Nephron (organoid): ENCODE data around the gene CASP3.

ENCODE experiments used
- H3K27ac Mint-ChIP-seq, 3 experiments: 2 replicates each; pipeline ENCODE4 v1.8.0; 2020; ENCODE audit warnings: mixed read lengths in 3 of 3, mild to moderate bottlenecking in 2 of 3, moderate library complexity in 1 of 3
- H3K27me3 Mint-ChIP-seq: 2 replicates; pipeline ENCODE4 v1.8.0; 2021; ENCODE audit warnings: low read depth, mild to moderate bottlenecking, moderate library complexity, mixed read lengths
- H3K36me3 Mint-ChIP-seq: 2 replicates; pipeline ENCODE4 v1.8.0; 2020; ENCODE audit warnings: low read depth, mixed read lengths
- H3K4me1 Mint-ChIP-seq: 2 replicates; pipeline ENCODE4 v1.8.0; 2020; ENCODE audit warnings: mixed read lengths
- H3K4me3 Mint-ChIP-seq, 3 experiments: 2 replicates each; pipeline ENCODE4 v1.8.0; 2020; ENCODE audit warnings: mild to moderate bottlenecking in 3 of 3, mixed read lengths in 3 of 3, moderate library complexity in 2 of 3
- H3K9me3 Mint-ChIP-seq: 2 replicates; pipeline ENCODE4 v1.8.0; 2020; ENCODE audit warnings: mixed read lengths
- TF ChIP-seq, protein P1 (sequence below), 3 experiments: fragments of 200-600 bp; sonication (generic); IDR thresholded peaks; one replicate each; pipeline ENCODE4 v1.5.0; 2021; ENCODE audit warnings: antibody characterized with exemption in 3 of 3; ENCODE audit not compliant: unreplicated experiment in 3 of 3

CASP3 gene

DNA sequence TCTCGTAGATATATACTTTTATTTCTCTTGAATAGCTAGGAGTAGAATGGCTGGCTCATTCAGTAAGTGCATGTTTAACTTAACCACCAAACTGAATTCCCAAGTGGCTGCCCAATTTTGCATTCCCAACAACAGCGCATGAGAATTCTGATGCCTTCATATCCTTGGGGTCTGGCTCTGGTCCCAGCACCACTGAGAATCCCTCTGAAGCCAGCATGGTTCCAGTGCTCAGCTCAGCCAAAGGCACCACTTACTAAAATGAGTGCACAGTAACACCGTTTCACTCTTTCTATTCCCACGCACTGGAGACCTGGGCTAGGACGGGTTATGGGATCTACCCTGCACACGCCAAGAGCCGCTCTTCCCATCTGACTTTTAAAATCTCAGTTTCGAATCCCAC lies 60.4 kb downstream of the CASP3 start:
- TF ChIP-seq, protein P1, sequence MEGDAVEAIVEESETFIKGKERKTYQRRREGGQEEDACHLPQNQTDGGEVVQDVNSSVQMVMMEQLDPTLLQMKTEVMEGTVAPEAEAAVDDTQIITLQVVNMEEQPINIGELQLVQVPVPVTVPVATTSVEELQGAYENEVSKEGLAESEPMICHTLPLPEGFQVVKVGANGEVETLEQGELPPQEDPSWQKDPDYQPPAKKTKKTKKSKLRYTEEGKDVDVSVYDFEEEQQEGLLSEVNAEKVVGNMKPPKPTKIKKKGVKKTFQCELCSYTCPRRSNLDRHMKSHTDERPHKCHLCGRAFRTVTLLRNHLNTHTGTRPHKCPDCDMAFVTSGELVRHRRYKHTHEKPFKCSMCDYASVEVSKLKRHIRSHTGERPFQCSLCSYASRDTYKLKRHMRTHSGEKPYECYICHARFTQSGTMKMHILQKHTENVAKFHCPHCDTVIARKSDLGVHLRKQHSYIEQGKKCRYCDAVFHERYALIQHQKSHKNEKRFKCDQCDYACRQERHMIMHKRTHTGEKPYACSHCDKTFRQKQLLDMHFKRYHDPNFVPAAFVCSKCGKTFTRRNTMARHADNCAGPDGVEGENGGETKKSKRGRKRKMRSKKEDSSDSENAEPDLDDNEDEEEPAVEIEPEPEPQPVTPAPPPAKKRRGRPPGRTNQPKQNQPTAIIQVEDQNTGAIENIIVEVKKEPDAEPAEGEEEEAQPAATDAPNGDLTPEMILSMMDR (IDR thresholded peaks at IDR 0.05; ENCODE audit: unreplicated experiment in 3 of 3) = no peak
- H3K9me3 Mint-ChIP-seq = peaks cover 3% of the 10 kb centered on the region
- H3K4me3 Mint-ChIP-seq = no peak overlapping the region
- peaks cover 3% of the 10 kb centered on the region for H3K27me3 Mint-ChIP-seq
- H3K4me1 Mint-ChIP-seq = peaks cover 5% of the 10 kb centered on the region
- no peaks in the 10 kb centered on the region for H3K36me3 Mint-ChIP-seq
- H3K27ac Mint-ChIP-seq = no peak overlapping the region

DNA sequence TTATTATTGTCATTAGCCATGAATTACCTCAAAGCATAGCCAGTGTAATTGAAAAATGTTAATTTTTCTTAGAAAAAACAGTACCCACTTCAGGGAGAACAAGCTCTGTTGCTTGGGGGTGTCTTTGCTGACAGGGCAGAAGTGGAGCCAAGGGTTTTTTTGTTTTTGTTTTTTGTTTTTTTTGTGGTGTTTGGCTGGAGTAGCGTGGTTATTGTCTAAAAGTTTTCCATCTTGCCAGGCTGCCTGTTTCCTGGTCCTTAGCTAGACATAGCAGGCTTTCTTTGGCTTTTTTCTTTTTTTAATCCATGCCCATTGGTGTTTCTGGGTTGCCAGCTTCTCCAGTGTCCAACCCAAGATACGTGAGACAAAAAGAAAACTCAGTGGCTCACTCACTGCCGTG lies 61.5 kb downstream of the CASP3 start:
- Mint-ChIP-seq H3K36me3 (no peaks in the 10 kb centered on the region), H3K27me3 (peaks cover 3% of the 10 kb centered on the region), H3K4me3 (no peak overlapping the region), H3K9me3 (no peaks in the 10 kb centered on the region), H3K27ac (no peak overlapping the region), H3K4me1 (no peaks in the 10 kb centered on the region)
- TF ChIP-seq, protein P1 (IDR thresholded peaks at IDR 0.05; ENCODE audit: unreplicated experiment in 3 of 3) = no peak

- Mint-ChIP-seq H3K9me3 (no peaks in the 10 kb centered on the region), H3K27ac (no peak overlapping the region), H3K4me1 (no peaks in the 10 kb centered on the region), H3K36me3 (no peaks in the 10 kb centered on the region), H3K4me3 (no peak overlapping the region), H3K27me3 (peaks cover 3% of the 10 kb centered on the region)
- TF ChIP-seq, protein P1 (IDR thresholded peaks at IDR 0.05; ENCODE audit: unreplicated experiment in 3 of 3) = no peak
Measured at GRCh38 chr4:184587221-184587620, 62.0 kb downstream of the CASP3 start.

DNA sequence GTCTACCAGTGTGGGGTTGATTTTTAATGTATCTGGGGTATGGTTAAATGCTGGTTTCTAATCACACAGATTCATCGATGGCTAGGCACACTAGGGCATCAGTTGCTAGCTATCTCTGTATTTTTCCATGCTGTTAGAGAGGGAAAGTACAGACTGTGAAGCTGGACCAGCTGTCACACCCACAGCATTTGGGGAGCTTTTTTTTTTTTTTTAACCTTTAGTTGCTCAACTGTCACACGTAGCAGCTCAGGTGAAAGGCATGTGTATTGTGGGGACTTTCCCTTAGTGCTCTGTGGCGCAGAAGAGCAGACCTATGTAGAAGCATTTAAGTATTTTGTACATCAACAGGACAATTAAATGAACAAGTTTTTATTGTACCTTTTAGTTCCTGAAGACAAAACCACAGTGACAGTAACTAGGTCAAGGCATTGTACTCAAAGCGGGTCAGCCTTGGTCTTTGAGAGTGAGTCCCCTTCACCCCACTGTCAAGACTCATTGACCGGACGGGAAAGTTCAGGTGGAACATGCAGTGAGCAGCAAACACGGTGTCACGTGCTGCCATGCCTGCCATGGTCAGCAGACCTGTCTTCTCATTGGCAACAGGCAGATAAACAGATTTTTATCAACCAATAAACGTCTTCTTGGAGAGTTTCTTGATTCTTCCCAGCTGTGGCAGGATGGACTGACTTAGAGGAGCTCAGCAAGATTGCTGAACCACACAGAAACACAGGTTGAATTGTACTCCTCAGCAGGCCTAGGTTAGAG lies 65.3 kb downstream of the CASP3 start:
- Mint-ChIP-seq H3K27ac (no peak overlapping the region), H3K27me3 (no peaks in the 10 kb centered on the region), H3K9me3 (peaks cover 10% of the 10 kb centered on the region), H3K4me1 (no peaks in the 10 kb centered on the region), H3K36me3 (peaks cover 5% of the 10 kb centered on the region), H3K4me3 (no peak overlapping the region)
- TF ChIP-seq, protein P1 (IDR thresholded peaks at IDR 0.05; ENCODE audit: unreplicated experiment in 3 of 3) = no peak
